ENCODE results near the gene GOLGA5.

Gene GOLGA5

DNA sequence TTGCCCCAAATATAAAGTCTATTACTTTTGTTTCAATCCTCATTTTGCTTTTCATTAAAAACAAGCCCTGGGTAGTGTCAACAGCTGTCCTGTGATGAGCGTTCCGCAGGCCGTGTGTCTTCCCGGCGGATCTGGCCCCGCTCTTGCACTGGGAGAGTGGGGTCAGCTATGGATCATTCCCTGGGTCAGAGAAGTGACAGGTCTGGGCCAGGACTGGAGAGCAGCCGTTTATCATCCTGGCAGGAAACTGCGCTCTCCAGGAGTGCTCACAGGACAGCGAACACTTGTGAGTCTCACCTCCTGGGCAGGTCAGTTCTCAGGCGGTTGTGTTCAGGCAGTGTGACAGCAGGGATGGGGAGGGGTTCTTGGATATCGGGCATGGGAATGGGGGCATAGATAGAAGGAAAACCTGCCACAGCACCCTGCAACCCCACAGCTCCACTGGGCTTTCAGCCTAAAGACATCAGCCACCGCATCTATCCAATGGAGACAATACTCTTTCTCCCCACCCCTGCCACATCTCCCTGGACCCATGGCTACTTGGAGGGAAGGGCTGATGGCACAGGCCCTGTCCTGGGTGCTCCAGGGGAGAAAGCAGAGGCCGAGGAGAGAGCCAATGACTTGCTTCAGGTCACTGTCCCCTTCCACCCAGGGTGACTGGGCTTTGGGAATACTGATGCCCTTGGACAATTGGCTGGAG is 81.0 kb downstream of the GOLGA5 start:
- Histone ChIP-seq H3K36me3 (ENCODE audit: insufficient read depth, low read length) (no peaks in the 10 kb centered on the region), H3K27me3 (ENCODE audit: insufficient read depth, low read length) (no peaks in the 10 kb centered on the region), H4K20me1 (ENCODE audit: insufficient read depth, low read length) (no peaks in the 10 kb centered on the region), H3K9me2 (ENCODE audit: low read depth, low read length) (no peaks in the 10 kb centered on the region), H3K4me2 (ENCODE audit: low read length) (no peak overlapping the region), H3F3A (ENCODE audit: insufficient read depth, low read length) (no peaks in the 10 kb centered on the region), H3K9me3 (ENCODE audit: low read length) (no peaks in the 10 kb centered on the region), H3K27ac (ENCODE audit: low read depth, low read length, poor library complexity, severe bottlenecking) (no peak overlapping the region), H3K4me3 (ENCODE audit: low read depth, low read length, poor library complexity, severe bottlenecking) (no peak overlapping the region), H3K79me2 (ENCODE audit: insufficient read depth, low read length) (no peaks in the 10 kb centered on the region), H2AFZ (ENCODE audit: low read length) (no peak overlapping the region), H3K4me1 (ENCODE audit: insufficient read depth, low read length, severe bottlenecking) (no peaks in the 10 kb centered on the region), H3K9ac (ENCODE audit: low read length) (no peak overlapping the region)
- TF ChIP-seq CTCF (IDR thresholded peaks at IDR 0.05; ENCODE audit: low read length), result no peak
- no peak for TF ChIP-seq EZH2 (IDR thresholded peaks at IDR 0.05; ENCODE audit: borderline replicate concordance, low read length)

DNA sequence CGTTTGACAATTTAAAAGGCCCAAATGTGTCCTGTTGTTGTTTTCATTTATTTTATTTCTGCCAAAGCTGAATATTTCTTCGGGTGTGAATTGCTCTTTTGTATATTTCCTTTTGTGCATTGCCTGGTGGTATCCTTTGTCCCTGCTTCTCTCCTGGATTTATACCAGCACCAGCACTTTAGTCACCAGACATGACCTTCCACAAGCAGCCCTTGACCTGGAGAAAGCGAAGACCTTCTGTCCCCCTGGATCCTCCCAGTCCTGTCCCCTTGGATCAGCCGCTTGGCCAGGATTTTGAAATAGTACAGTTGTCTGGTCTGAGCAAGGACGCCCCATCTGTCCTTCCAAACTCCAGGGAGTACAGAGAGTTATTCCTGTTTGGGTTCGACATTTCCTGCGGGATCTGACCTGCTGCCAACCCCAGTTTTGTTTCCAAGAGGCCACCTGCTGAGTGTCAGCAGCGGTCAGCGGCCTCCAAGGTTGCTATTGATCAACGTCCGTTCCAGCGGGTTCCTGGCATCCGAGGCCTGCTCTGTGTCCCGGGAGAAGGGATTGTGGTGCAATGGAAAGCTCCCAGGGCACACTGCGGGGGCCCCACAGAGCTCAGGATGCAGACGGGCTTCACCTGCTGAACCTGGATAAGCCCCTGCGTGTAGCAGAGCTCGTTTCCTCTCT is 83.8 kb downstream of the GOLGA5 start:
- Histone ChIP-seq H3K9ac (ENCODE audit: low read length) (no peak overlapping the region), H3K27ac (ENCODE audit: low read depth, low read length, poor library complexity, severe bottlenecking) (no peak overlapping the region), H2AFZ (ENCODE audit: low read length) (no peak overlapping the region), H3K36me3 (ENCODE audit: insufficient read depth, low read length) (no peaks in the 10 kb centered on the region), H3K4me3 (ENCODE audit: low read depth, low read length, poor library complexity, severe bottlenecking) (no peak overlapping the region), H3K9me2 (ENCODE audit: low read depth, low read length) (no peaks in the 10 kb centered on the region), H3K4me2 (ENCODE audit: low read length) (no peak overlapping the region), H3K4me1 (ENCODE audit: insufficient read depth, low read length, severe bottlenecking) (no peaks in the 10 kb centered on the region), H3K9me3 (ENCODE audit: low read length) (no peaks in the 10 kb centered on the region), H3K79me2 (ENCODE audit: insufficient read depth, low read length) (no peaks in the 10 kb centered on the region), H4K20me1 (ENCODE audit: insufficient read depth, low read length) (no peaks in the 10 kb centered on the region), H3K27me3 (ENCODE audit: insufficient read depth, low read length) (no peaks in the 10 kb centered on the region), H3F3A (ENCODE audit: insufficient read depth, low read length) (no peaks in the 10 kb centered on the region)
- TF ChIP-seq CTCF (IDR thresholded peaks at IDR 0.05; ENCODE audit: low read length) (no peak), EZH2 (IDR thresholded peaks at IDR 0.05; ENCODE audit: borderline replicate concordance, low read length) (no peak)

DNA sequence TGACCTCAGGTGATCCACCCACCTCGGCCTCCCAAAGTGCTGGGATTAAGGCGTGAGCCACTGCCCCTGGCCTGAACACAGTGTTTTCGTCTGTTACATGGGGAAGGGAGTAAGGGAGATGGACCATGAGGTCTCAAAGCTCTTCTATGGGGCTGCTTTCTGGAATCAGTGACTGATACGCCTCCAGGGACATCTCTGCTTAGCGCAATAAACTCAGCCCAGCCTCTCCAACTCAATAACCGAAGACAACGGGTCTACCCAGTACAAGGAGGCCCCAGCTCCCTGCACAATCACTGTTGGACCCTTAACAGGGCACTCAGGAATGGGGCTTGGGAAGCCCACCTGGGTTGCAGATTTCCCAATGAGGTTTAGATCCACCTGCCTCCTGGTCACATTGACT is 86.2 kb downstream of the GOLGA5 start:
- H4K20me1 ChIP-seq (ENCODE audit: insufficient read depth, low read length), result no peaks in the 10 kb centered on the region
- TF ChIP-seq CTCF (IDR thresholded peaks at IDR 0.05; ENCODE audit: low read length) (no peak), EZH2 (IDR thresholded peaks at IDR 0.05; ENCODE audit: borderline replicate concordance, low read length) (no peak)

More for the DNA sequence above, 86.2 kb downstream of the GOLGA5 start:
- H3K4me1 ChIP-seq (ENCODE audit: insufficient read depth, low read length, severe bottlenecking), result no peaks in the 10 kb centered on the region
- no peak overlapping the region for H3K27ac ChIP-seq (ENCODE audit: low read depth, low read length, poor library complexity, severe bottlenecking)
- no peak overlapping the region for H3K9ac ChIP-seq (ENCODE audit: low read length)
- no peak overlapping the region for H3K4me2 ChIP-seq (ENCODE audit: low read length)
- no peaks in the 10 kb centered on the region for H3K79me2 ChIP-seq (ENCODE audit: insufficient read depth, low read length)
- no peaks in the 10 kb centered on the region for H3K36me3 ChIP-seq (ENCODE audit: insufficient read depth, low read length)
- H2AFZ ChIP-seq (ENCODE audit: low read length), result no peak overlapping the region
- H3F3A ChIP-seq (ENCODE audit: insufficient read depth, low read length), result no peaks in the 10 kb centered on the region
- H3K9me2 ChIP-seq (ENCODE audit: low read depth, low read length), result no peaks in the 10 kb centered on the region
- H3K4me3 ChIP-seq (ENCODE audit: low read depth, low read length, poor library complexity, severe bottlenecking), result no peak overlapping the region
- H3K9me3 ChIP-seq (ENCODE audit: low read length), result no peaks in the 10 kb centered on the region
- peaks cover 4% of the 10 kb centered on the region; the same call in 1 of the 2 replicates for H3K27me3 ChIP-seq (ENCODE audit: insufficient read depth, low read length)
